GM19043 (cell line): ENCODE data around the gene ZBTB5.

ENCODE experiments used
- ATAC-seq: cut with Tn5 transposase; IDR thresholded peaks from one replicate; pipeline ENCODE4 v1.9.1; 2021; ENCODE audit warnings: low read depth; ENCODE audit not compliant: unreplicated experiment

ZBTB5 gene

DNA sequence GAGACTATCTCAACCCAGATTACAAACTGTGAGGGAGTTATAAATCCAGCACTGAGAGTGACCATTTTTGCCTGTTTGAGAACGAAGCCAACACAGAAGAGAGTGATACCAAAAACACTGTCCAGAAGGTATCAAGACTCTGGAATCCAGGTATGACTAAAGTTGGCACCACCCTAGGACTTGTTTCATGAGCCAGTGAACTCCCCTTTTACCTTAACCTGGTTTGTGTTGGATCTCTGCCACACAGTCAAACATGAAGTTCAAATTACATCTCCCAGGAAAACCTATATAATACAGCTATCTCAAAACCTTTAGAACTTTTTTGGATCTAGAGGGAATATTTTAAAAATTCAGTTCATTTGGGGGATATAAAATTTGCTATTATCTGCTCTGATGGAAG, 11.4 kb downstream of the ZBTB5 start:
- no peak for ATAC-seq

DNA sequence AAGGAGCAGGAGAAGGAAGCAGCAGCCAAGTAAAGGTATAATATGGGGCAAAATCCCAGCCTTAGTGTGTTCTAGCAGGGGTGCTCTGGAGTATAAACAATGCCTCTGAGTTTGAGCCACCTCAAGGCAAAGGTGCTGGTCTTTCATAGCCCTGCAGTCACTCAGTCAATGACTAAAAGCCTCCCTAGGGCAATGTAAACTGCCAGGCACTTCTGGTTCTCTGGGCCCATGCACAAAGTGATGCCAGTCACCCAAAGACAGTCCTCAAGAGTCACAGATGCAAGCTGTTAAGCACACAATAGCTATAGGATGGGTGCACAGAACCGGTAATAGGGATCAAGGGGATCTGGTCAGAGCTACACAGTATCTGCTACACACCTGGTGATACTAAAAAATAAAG, 12.6 kb downstream of the ZBTB5 start:
- ATAC-seq, result no peak

DNA sequence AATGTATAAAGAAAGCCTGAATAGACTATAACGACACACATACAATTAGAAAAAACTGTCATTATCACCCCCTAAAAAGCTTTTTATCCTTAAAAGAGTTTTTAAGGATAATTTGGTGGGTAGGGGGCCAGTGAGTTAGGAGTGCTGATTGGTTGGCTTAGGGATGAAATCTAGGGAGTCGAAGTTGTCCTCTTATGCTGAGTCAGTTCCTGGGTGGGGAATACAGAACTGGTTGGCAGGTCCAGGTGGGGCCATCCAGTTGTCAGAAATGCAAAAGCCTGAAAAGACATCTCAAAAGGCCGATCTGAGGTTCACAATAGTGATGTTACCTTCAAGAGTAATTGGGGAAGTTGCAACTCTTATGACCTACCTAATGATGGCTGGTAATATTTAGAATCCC, 13.6 kb downstream of the ZBTB5 start:
- no peak for ATAC-seq

DNA sequence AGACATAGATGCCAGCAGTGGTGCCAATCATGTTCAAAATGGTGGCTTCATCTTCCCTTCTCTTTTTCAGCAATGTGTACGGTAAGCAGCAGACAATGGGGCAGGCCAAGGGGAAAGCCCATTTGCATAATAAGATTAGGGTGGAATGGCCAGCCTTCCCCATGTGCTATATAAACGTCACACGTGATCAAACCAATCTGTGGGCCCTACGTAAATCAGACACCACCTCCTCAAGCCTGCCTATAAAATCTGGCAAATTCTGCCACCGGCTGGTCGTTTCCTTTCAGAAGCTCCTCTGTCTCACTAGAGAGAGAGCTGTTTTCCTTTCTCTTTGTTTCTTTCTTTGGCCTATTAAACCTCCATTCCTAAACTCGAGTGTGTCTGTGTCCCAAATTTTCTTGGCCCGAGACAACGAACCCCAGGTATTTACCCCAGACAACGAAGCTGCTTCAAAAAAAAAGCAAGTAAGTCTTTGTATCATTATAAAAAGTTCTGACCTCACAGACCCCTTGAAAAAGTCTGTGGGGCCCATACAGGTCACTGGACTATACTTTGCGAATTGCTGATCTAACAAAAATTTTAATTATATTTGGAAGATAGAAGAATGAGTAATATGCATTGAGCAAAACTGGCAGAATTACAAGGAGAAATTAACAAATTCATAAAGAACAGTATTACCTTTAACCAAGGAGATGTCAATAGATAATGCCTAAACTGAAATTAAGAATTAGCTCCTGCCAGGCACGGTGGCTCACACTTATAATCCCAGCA, 15.2 kb downstream of the ZBTB5 start:
- ATAC-seq, result no peak

DNA sequence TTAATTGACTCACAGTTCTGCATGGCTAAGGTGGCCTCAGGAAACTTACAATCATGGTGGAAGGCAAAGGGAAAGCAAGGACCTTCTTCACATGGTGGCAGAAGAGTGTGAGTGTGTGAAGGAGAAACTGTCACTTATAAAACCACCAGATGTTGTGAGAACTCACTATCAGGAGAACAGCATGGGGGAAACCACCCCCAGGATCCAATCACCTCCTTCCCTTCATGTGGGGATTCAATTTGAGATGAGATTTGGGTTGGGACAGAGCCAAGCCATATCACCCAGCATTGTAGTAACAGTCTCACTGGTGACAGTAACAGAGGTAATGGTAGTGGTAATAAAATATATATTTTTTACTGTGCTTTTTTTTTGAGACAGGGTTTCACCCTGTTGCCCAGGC, 18.1 kb downstream of the ZBTB5 start:
- no peak for ATAC-seq

DNA sequence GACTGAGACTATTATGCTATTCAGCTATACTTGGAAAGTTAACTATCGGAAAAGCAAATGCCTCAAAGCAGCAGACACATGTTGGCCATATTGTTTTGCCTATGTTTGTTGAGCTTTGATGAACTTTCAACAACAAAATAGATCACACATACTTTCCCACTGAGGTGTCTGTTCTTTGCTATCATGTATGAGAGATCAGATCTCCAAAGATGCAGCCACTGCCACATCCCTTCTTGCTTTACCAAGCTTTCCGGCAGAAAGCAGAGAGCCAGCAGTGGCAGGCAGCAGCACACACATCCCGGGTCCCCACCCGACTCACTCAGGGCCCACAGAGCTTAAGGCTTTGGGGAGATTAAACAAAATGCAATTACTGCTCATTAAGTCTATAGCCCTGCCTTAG, 18.8 kb downstream of the ZBTB5 start:
- ATAC-seq, result no peak

DNA sequence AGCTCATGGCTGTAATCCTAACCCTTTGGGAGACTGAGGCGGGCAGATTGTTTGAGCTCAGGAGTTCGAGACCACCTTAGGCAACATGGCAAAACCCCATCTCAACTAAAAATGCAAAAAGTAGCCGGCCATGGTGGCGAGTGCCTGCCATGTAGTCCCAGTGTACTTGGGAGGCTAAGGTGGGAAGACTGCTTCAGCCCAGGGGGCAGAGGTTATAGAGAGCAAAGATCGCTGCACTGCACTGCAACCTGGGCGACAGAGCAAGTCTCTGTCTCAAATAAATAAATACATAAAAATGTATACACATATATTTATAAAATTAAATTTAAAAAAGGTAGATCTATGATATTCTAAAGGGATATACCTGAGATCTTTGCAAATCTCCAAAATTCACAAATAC, 19.4 kb downstream of the ZBTB5 start:
- no peak for ATAC-seq

DNA sequence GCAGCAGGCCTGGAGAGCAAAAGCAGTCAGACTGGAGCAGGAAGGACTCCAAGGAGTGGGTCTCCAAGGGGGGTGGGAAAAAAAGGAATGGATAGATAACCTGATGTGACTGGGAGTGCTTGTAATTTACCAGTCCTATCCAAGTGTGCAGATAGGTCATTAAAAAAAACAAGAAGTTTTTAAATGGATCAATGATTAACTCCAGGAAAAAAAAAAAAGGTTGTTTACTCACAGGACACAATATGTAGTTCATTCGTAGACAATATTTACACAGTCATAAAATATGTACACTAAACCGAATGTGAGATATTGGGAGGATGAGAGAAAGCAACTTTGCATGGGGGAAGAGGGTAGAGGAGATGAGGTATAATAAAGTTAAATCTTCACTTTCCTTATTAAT, 20.4 kb downstream of the ZBTB5 start:
- ATAC-seq, result no peak

DNA sequence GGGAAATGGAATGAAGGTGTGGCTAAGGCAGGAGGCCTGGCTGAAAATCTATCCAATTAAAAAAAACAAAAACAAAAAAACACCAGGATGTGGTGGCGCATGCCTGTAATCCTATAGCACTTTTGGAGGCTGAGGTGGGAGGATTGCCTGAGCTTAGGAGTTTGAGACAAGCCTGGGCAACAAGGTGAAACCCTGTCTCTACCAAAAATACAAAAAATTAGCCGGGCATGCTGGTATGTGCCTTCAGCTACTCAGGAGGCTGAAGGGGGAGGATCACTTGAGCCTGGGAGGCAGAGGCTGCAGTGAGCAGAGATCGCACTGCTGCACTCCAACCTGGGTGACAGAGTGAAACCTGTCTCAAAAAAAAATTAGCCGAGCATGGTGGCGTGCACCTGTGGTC, 21.7 kb downstream of the ZBTB5 start:
- ATAC-seq, result no peak

DNA sequence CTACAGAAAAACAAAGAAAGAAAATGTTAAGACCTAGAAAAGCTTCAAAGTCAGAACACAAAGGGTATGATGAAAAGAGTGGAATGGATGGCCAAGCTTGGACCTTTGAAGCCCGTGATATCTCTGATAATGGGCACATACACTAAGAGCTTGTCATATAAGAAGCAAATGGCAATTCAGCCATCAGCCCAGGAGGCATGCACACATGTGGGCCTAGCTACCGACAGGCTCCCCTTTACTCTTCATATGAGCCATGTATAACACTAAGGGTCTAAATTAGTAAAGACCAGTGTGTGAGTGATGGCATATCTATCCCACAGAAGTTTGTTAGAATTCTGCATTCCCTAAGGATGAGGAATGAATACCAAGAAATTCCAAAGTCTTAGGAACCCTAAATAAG, 22.7 kb downstream of the ZBTB5 start:
- no peak for ATAC-seq

DNA sequence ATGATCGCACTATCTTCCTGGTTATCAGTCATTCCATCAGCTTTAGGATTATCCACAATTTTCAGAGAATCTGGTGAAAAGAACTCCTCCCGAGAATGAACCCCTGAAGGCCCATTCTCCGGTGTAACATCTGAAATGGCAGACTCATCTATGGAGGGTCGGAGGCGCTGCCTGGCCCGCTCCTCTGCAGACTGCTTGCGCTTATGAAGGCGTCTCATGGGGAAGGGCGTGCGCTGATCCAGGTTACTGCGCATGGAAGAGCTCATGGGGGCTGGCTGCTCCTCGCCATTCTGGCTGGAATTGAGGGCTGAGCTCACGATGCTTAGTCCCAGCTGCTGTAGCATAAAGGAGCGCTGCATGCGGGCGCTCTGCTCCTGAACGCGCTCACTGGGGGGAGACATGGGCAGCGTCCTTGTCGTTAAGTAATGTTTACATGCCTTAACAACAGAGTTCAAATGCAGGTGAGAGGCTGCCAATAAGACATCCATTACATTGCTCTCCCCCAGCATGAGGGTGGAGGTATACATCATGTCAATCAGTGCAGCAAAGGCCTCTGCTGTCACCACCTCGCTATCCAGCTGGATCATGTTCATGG, 23.4 kb downstream of the ZBTB5 start:
- ATAC-seq, result no peak

DNA sequence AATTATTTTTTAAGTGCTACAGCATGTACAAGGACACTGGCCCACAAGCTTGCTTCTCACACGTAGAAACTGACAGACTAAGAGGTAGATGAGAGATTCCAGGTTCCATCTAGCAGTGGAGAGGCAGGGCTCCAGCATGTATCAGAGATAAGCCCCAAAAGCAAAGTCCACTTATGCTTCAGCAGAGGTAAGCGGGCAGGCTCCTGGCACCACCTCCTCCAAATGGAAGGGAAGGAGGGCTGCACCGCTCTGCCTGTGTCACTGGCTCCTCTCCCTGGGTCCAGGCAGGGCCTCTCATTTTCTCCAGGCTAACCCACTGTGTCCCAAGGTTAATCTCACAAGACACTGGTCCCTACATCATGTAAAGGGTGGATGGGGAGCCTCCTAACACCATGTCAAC, 26.9 kb downstream of the ZBTB5 start:
- ATAC-seq, result no peak

DNA sequence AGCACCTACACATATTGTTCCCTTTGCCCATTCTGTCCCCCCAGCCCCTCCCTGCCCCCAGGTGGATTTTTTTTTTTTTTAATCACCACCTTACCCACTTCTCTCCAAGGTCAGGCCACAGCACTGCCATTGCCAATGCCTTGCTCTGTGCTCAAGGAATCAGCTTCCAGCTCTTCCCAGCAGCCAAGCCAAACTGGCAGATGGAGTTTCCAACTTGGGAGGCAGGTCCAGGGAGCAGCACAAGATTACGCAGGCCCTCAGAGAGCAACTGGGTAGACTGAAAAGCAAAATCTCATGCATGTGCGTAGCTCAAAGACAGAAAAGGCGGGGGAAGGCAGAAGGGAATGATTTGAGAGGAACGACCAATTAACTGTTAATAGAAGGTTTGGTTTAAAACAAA, 27.6 kb downstream of the ZBTB5 start:
- no peak for ATAC-seq

DNA sequence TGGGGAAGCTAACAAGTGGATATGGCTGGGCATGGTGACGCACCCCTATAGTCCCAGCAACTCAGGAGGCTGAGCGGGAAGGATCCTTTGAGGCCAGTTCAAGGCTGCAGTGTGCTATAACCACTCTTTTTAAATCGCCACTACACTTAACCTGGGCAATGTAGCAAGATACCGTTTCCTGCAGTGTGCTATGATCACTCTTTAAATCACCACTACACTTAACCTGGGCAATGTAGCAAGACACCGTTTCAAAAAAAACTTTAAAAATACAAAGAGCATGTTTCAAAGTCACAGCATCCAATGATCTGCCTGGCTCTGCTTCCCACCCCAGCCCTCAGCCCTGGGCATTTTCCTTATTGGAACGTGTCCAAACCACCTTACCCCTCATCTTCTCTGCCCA, 28.2 kb downstream of the ZBTB5 start:
- no peak for ATAC-seq

DNA sequence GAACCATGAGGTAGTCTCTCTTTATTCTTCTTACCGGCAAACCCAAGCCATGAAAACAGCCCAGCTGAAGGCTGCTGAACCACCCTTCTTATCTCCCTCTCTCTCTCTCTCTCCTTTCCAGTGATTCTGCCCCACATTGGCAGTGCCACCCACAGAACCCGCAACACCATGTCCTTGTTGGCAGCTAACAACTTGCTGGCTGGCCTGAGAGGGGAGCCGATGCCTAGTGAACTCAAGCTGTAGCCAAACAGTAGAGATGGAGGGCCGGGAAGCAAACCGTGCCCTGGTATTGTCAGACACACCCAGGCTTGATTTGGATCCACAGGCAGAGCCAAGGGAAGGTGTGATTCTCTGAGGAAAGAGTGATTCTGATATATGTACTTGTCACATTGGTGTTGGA, 28.7 kb downstream of the ZBTB5 start:
- no peak for ATAC-seq

DNA sequence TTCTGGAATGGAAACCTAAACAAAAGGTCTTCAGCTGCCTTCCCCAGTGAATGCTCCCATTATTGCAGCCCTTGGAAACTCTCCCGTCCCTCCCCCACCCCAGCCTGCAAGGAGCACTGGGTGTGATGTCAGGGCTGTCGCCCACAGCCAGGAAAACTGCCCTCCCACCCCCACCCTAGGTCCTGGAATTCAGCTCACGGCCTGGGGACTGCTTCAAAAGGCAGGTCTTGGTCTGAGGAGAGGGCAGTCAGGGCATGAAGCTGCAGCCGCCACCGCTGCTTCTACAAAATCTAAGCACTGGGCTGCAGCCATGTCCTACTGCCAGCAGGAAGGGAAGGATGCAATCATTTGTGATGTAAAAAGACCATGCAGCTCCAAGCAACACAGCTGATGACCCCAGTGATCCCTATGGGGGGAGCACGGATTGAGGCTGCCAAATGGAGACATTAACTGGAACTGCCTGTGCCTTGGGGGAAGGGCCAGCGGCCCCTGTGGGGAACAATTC, 31.3 kb downstream of the ZBTB5 start:
- ATAC-seq, result no peak

DNA sequence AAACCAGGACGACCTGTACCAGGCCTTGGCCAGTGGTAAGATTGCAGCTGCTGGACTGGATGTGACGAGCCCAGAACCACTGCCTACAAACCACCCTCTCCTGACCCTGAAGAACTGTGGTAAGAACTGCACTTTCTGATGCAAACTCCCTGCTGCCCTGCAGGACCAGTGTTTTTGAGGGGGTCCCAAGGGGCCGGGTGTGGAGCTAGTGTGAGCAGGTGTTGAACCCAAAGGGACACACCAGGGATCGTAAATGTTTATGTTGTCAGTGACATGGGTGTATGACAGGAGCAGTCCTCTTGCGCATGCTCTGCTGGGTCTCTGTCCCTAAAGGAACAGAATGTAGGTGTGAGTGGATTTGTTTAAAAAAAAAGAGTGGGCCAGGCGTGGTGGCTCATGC, 33.2 kb downstream of the ZBTB5 start:
- no peak for ATAC-seq

DNA sequence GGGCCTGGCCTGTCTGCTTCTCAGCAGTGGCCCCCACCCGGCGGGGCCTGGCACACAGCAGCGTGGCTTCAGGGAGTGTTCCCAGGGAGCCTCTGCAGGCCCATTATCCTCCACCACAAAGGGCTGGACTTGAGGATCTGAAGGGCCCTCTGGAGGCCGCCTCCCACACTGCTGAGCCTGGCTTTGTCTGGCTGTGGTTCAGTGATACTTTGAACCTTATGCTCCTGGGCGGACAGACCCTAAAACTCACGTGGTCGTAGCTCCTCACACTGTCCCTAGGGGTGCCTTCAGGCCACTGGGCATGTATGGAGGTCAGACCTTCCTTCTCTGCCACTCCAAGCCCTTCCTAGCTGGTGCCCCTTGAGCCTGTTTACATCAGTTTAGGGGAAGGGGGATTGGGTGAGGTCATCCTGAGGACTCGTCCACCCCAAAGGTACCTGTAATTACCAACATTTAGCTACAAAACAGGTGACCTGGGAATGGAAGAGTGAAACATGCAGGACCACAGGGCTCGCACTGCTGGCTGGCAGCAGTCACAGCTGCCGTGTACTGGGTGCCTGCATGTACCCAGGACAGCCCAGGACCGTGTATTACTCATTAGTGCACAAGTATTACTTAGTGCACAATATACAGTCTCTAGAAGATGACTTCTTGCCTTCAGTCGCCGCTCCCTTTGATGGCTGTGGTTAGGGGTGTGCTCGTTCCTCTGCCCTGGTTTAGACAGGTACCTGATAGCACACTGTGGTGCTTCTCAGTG, 34.2 kb downstream of the ZBTB5 start:
- no peak for ATAC-seq

DNA sequence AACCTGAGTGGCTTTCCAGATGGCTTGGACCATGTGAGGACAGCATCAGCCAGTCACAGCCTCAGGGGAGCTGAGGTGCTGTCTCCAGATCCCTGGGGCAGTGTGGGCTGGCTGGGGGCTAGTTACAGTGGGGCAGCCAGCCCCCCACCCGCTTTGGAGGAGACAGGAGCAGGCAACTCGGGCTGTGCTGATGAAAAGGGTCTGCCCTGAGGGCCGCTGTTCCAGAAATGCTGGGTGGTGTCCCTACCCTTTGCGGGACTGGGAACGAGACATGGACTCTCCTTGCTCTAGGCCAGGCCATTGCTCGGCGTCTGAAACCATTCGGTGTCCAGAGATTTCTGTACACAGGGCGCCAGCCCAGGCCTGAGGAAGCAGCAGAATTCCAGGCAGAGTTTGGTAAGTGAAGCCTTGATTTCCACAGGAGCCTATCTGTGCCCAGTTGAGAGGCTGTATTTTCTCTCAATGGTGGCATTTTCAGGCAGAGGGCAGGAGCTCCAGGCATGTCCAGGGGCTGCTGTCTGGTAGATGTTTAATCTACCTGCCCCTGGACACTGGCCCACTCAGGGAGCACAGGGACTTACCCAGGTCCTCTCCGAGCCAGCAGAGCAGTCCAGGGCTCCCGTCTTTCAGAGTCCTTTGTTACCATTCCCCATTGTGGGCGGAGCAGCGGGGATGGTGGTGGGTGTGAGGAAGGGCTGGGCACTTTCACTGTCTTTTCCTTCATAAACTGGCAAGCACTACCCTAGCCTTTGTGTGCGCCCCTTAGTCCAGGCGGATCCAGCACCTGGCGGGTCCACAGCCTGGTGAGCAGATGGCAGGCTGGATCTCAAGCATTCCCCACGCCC, 35.6 kb downstream of the ZBTB5 start:
- no peak for ATAC-seq

DNA sequence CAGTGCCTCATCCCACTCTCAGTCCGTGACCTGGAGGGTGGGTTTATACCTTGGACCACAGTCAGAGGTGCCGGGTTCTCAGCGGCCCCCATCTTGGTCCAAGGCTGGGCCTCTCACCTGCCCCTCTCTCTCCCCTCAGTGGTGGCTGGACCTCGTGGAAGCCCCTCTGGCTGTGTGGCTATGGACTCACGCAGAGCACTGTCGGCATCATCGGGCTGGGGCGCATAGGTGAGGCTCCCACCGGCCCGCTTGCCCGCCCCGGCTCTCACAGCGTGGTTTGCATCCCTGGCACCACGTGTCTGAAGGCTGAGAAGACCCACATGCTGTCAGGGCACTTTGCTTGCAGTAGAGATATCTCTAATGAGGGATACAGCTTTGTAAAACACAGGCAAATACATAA, 36.9 kb downstream of the ZBTB5 start:
- no peak for ATAC-seq

DNA sequence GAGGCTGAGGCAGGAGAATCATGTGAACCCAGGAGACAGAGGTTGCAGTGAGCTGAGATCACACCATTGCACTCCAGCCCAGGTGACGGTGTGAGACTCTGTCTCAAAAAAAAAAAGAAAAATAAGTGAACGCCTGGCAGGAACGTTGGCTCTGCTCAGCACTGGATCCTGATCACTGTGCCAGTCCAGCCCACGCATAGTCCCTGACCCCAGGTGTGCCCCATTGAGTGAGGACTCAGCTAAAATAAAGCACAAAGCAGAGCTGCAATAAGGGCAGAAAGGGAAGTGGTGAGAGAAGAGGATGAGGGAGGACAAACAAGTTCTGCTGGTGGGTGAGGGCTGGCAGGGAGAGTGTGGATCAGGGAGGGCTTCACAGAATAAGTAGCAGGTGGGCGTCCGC, 38.4 kb downstream of the ZBTB5 start:
- no peak for ATAC-seq
